ENCODE measurements around the gene RNF126.

DNA sequence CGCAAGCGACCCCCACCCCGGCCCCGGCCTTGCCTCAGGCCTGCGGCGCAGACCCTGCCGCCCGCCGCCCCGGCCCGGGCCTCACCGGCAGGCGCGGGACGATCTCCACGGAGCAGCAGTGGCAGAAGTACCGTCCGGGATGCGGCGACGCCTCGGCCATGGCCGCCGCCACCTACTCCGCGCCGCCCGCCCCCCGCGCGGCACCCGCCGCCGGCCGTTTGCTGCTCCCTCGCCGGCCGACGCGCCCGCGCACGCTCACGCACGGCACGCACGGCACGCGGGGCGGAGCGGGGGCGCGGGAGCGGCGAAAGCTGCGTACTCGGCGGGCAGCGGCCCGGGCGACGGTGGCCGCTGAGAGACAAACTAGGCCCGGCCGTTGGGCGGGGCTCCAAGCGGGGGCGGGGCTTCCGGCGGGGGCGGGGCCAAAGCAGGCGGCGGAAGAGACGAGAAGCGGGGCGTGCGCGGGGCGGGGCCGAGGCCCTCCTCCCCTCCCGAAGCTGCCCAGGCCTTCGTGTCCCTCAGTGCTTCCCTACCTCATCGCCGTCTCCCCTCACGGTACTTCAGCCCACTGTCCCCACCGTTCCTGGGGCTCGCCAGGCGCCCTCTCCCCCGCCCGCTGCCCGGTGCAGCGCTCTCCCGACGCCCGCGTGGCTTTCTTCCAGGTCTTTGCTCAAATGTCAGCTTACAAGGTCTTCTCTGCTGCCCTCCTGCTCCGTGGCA is at the start of gene RNF126:
- peak; percentile 1 for TF ChIP-seq CTCF (IDR thresholded peaks at IDR 0.05; ENCODE audit: borderline replicate concordance, extremely low read depth, low read length, poor library complexity, severe bottlenecking)
- no peak for TF ChIP-seq EZH2 (IDR thresholded peaks at IDR 0.05; ENCODE audit: borderline replicate concordance, low read depth, low read length, severe bottlenecking)
